ENCODE results near the gene IKBKG.
A peak's percentile ranks its signal among the peaks of the same experiment; 100 is the strongest.
"Not testable (repeated sequence)": the region's sequence is repeated elsewhere in the genome, so short reads cannot be mapped to it uniquely, and the experiment has no call there.

IKBKG gene

DNA sequence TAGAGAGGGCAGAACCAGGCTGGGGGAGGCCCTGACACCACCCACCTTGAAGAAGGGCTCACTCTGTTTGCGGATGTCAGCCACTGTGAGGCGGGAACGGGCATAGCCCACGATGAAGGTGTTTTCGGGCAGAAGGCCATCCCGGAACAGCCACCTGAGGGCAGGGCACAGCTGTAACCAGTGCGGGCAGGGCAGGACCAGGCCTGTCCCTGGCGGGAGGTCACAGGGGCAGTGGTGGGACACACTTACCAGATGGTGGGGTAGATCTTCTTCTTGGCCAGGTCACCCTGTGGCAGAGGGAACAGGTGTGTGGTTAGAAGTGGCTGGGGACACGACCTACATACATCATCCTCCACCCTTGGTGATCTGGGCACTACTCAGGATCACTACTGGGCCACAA, 11.5 kb upstream of the IKBKG start:
- TF ChIP-seq, protein P1, sequence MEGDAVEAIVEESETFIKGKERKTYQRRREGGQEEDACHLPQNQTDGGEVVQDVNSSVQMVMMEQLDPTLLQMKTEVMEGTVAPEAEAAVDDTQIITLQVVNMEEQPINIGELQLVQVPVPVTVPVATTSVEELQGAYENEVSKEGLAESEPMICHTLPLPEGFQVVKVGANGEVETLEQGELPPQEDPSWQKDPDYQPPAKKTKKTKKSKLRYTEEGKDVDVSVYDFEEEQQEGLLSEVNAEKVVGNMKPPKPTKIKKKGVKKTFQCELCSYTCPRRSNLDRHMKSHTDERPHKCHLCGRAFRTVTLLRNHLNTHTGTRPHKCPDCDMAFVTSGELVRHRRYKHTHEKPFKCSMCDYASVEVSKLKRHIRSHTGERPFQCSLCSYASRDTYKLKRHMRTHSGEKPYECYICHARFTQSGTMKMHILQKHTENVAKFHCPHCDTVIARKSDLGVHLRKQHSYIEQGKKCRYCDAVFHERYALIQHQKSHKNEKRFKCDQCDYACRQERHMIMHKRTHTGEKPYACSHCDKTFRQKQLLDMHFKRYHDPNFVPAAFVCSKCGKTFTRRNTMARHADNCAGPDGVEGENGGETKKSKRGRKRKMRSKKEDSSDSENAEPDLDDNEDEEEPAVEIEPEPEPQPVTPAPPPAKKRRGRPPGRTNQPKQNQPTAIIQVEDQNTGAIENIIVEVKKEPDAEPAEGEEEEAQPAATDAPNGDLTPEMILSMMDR (IDR thresholded peaks at IDR 0.05; ENCODE audit: low read depth, low read length, missing control alignments): no peak
- no peak for DNase-seq (ENCODE audit: extremely low read depth, low read depth)
- no peak overlapping the region for H3K4me3 ChIP-seq (replicated peaks; ENCODE audit: low read depth, low read length)

GRCh38 chrX:154539077-154539476, 8.3 kb upstream of the IKBKG start:
- H3K4me3 ChIP-seq (replicated peaks; ENCODE audit: low read depth, low read length): no peak overlapping the region
- TF ChIP-seq, protein P1 (IDR thresholded peaks at IDR 0.05; ENCODE audit: low read depth, low read length, missing control alignments): no peak
- no peak for DNase-seq (ENCODE audit: extremely low read depth, low read depth)

GRCh38 chrX:154540365-154540764, 7.1 kb upstream of the IKBKG start:
- DNase-seq (ENCODE audit: extremely low read depth, low read depth); H3K4me3 ChIP-seq (replicated peaks; ENCODE audit: low read depth, low read length): not testable (repeated sequence)

GRCh38 chrX:154540897-154541535, 6.4 kb upstream of the IKBKG start:
- TF ChIP-seq, protein P1 (IDR thresholded peaks at IDR 0.05; ENCODE audit: low read depth, low read length, missing control alignments): no peak
- H3K4me3 ChIP-seq (replicated peaks; ENCODE audit: low read depth, low read length): no peak overlapping the region
- no peak for DNase-seq (ENCODE audit: extremely low read depth, low read depth)

DNA sequence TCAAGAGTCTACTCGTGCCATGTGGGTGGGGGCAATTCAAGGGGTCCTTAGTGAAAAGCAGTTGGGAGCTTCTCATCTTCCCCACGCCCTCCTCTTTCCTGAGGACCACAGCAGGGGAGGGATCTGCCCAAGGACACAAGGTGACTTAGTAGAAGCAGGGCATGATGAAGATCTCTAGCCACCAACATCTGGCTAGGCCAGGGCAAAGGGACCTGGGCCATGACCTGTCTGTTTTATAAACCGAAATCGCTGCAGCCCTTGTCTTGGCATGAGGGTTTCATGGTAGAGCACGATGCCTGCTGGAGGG, 5.9 kb upstream of the IKBKG start:
- TF ChIP-seq, protein P1 (IDR thresholded peaks at IDR 0.05; ENCODE audit: low read depth, low read length, missing control alignments): no peak
- DNase-seq (ENCODE audit: extremely low read depth, low read depth): no peak

GRCh38 chrX:154541896-154542722, 5.3 kb upstream of the IKBKG start:
- peak; percentile 67 for DNase-seq (ENCODE audit: extremely low read depth, low read depth)
- no peak overlapping the region for H3K4me3 ChIP-seq (replicated peaks; ENCODE audit: low read depth, low read length)
- TF ChIP-seq, protein P1 (IDR thresholded peaks at IDR 0.05; ENCODE audit: low read depth, low read length, missing control alignments): no peak

More for the DNA sequence above, 5.9 kb upstream of the IKBKG start:
- H3K4me3 ChIP-seq (replicated peaks; ENCODE audit: low read depth, low read length): no peak overlapping the region

DNA sequence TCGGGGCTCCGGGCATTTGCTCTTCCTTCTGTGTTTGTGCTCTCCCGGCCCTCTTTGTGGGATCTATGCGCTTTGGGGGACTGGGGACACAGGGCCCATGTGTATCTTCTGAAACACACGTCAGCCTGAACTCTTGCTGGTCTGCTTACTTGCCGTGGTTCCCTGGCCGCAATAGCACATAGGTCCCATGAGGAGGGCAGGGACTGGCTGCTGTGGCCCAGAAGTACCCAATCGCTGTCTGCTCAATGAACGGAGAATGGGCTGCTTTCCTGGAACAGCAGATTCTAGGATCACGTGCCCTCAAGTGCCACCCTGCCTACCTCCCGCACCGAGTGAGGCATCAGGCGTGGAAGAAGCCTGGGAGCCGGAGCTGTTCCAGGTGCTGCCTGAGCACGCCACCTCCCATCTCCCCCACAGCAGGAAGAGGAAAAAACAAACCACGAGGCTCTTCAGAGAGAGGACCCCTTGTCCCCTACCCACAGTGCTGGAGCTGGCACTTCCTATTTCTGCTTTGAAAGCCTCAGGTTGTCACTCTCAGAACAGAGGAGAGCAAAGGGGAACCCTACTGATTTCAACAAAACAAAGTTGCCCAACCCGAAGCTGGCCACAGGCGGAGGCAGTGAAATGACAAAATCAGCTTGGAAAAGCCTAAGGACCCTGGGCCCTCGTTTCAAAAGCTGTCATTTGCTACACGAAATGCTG, 4.5 kb upstream of the IKBKG start:
- H3K4me3 ChIP-seq (replicated peaks; ENCODE audit: low read depth, low read length): no peak overlapping the region
- DNase-seq (ENCODE audit: extremely low read depth, low read depth): no peak
- TF ChIP-seq, protein P1 (IDR thresholded peaks at IDR 0.05; ENCODE audit: low read depth, low read length, missing control alignments): no peak
